ENCODE measurements around the gene BPIFB4. TPM values are rescaled to one million over a fixed set of nuclear protein-coding genes. Genes with fewer than 3 reads are reported as not detected.

The BPIFB4 gene
- polyA plus RNA-seq, 1 donor (not counting 4 experiments of a cell fraction or from before 2014, with no cell fraction given): not detected

- Histone ChIP-seq H3K4me2 (ENCODE audit: control insufficient read depth, extremely low read depth, insufficient read depth, low read depth, low read length) (no peak overlapping the region), H3K9ac (ENCODE audit: control insufficient read depth, extremely low read depth, insufficient read depth, low read length) (no peak overlapping the region), H3K79me2 (ENCODE audit: control insufficient read depth, insufficient read depth, low read length) (no peaks in the 10 kb centered on the region), H2AFZ (ENCODE audit: control insufficient read depth, low read length) (no peak overlapping the region), H3K4me3 (ENCODE audit: control insufficient read depth in 2 of 3, extremely low read depth in 1 of 3, insufficient read depth in 2 of 3, low read depth in 1 of 3, low read length in 3 of 3) (no peak overlapping the region), H3K9me1 (ENCODE audit: control insufficient read depth, extremely low read depth, insufficient read depth, low read length) (no peaks in the 10 kb centered on the region), H4K20me1 (ENCODE audit: control insufficient read depth, extremely low read depth, insufficient read depth, low read length) (no peaks in the 10 kb centered on the region), H3K9me3 (ENCODE audit: control insufficient read depth, low read depth, low read length) (no peaks in the 10 kb centered on the region), H3K27ac (ENCODE audit: control insufficient read depth, insufficient read depth, low read length) (no peak overlapping the region), H3K36me3 (ENCODE audit: control insufficient read depth in 2 of 2, extremely low read depth in 1 of 2, insufficient read depth in 2 of 2, low read length in 2 of 2) (no peaks in the 10 kb centered on the region), H3K27me3 (ENCODE audit: control insufficient read depth, extremely low read depth, insufficient read depth, low read length) (no peaks in the 10 kb centered on the region), H3K4me1 (ENCODE audit: control insufficient read depth, extremely low read depth, insufficient read depth, low read length) (peaks cover 4% of the 10 kb centered on the region)
- FAIRE-seq (no peak), DNase-seq (ENCODE audit: low read depth, low spot score) (no peak)
- TF ChIP-seq EZH2 (IDR thresholded peaks at IDR 0.05; ENCODE audit: low read length): no peak
- TF ChIP-seq CTCF (optimal IDR thresholded peaks at IDR 0.05 in 1 of 3, IDR thresholded peaks at IDR 0.05 in 1 of 3, conservative IDR thresholded peaks at IDR 0.05 in 1 of 3; ENCODE audit: extremely low read depth in 1 of 3, insufficient read depth in 2 of 3, low read length in 3 of 3): no peak
- dilution Hi-C loops (cut with MboI; ENCODE audit: extremely low pct_ligation_motif_present, low sequenced_read_pairs): no loop called here
Observed at GRCh38 chr20:33061658-33062028, 17.8 kb upstream of the BPIFB4 start.

GRCh38 chr20:33062105-33062824, 17.2 kb upstream of the BPIFB4 start:
- H3K9me3 ChIP-seq (ENCODE audit: control insufficient read depth, low read depth, low read length): no peaks in the 10 kb centered on the region
- no peaks in the 10 kb centered on the region for H3K79me2 ChIP-seq (ENCODE audit: control insufficient read depth, insufficient read depth, low read length)
- FAIRE-seq: no peak
- no peak overlapping the region for H3K4me2 ChIP-seq (ENCODE audit: control insufficient read depth, extremely low read depth, insufficient read depth, low read depth, low read length)
- H2AFZ ChIP-seq (ENCODE audit: control insufficient read depth, low read length): no peak overlapping the region
- H4K20me1 ChIP-seq (ENCODE audit: control insufficient read depth, extremely low read depth, insufficient read depth, low read length): no peaks in the 10 kb centered on the region
- no peak for DNase-seq (ENCODE audit: low read depth, low spot score)
- H3K36me3 ChIP-seq (ENCODE audit: control insufficient read depth in 2 of 2, extremely low read depth in 1 of 2, insufficient read depth in 2 of 2, low read length in 2 of 2): no peaks in the 10 kb centered on the region
- H3K9ac ChIP-seq (ENCODE audit: control insufficient read depth, extremely low read depth, insufficient read depth, low read length): no peak overlapping the region
- H3K9me1 ChIP-seq (ENCODE audit: control insufficient read depth, extremely low read depth, insufficient read depth, low read length): no peaks in the 10 kb centered on the region
- no peak overlapping the region for H3K27ac ChIP-seq (ENCODE audit: control insufficient read depth, insufficient read depth, low read length)
- no peak overlapping the region for H3K4me3 ChIP-seq (ENCODE audit: control insufficient read depth in 2 of 3, extremely low read depth in 1 of 3, insufficient read depth in 2 of 3, low read depth in 1 of 3, low read length in 3 of 3)
- no peak for TF ChIP-seq CTCF (optimal IDR thresholded peaks at IDR 0.05 in 1 of 3, IDR thresholded peaks at IDR 0.05 in 1 of 3, conservative IDR thresholded peaks at IDR 0.05 in 1 of 3; ENCODE audit: extremely low read depth in 1 of 3, insufficient read depth in 2 of 3, low read length in 3 of 3)
- no peak for TF ChIP-seq EZH2 (IDR thresholded peaks at IDR 0.05; ENCODE audit: low read length)
- H3K4me1 ChIP-seq (ENCODE audit: control insufficient read depth, extremely low read depth, insufficient read depth, low read length): peaks cover 4% of the 10 kb centered on the region
- dilution Hi-C loops (cut with MboI; ENCODE audit: extremely low pct_ligation_motif_present, low sequenced_read_pairs): no loop called here
- H3K27me3 ChIP-seq (ENCODE audit: control insufficient read depth, extremely low read depth, insufficient read depth, low read length): no peaks in the 10 kb centered on the region
